ENCODE results near the gene REPS1. TPM values are rescaled to one million over a fixed set of nuclear protein-coding genes. Genes with fewer than 3 reads are reported as not detected.

The REPS1 gene
- total and polyA plus RNA-seq, 2 of the 13 experiments (the other 11 are each of a cell fraction or from before 2014, with no cell fraction given), result 36.4 to 38.3 TPM

- Histone ChIP-seq H4K20me1 (ENCODE audit: insufficient read depth, low read length) (no peaks in the 10 kb centered on the region), H3K27ac (ENCODE audit: extremely low read length, insufficient read depth, low read length) (no peak overlapping the region), H3K9me3 (ENCODE audit: low read length) (no peaks in the 10 kb centered on the region), H3K4me3 (replicated peaks in 1 of 3; ENCODE audit: insufficient read depth in 1 of 3, low read depth in 2 of 3, low read length in 3 of 3) (no peak overlapping the region), H3K9ac (ENCODE audit: insufficient read depth, low read depth, low read length) (no peak overlapping the region), H3K4me1 (ENCODE audit: insufficient read depth, low read length) (no peaks in the 10 kb centered on the region), H3K4me2 (ENCODE audit: low read depth, low read length) (no peak overlapping the region), H3K36me3 (replicated peaks in 1 of 2; ENCODE audit: control insufficient read depth in 1 of 2, insufficient read depth in 2 of 2, low read length in 2 of 2) (no peaks in the 10 kb centered on the region), H3K79me2 (ENCODE audit: insufficient read depth, low read length) (no peaks in the 10 kb centered on the region), H3K27me3 (ENCODE audit: control insufficient read depth in 1 of 2, insufficient read depth in 2 of 2, low read length in 2 of 2) (peaks cover 0 to 13% of the 10 kb centered on the region in 2 experiments; a peak in 1 of 5 replicates), H2AFZ (ENCODE audit: low read length) (no peak overlapping the region)
- WGBS (ENCODE audit: low lambda C conversion rate), result 32% methylated on average over 10 of the region's 10 CpGs
- in situ Hi-C loops (cut with HindIII; ENCODE audit: extremely low pct_ligation_motif_present, low pct_unique_long_range_greater_than_20kb), result no loop called here
- DNase-seq (ENCODE audit: low spot score), result no peak
- CTCF ChIA-PET (ENCODE audit: low intra/inter-chr PET ratio, low total read pairs), result no interaction called here
- intact Hi-C loops (cut with micrococcal nuclease; ENCODE audit: unreplicated experiment), result no loop called here
- no TSS peak for BruUV-seq (replicated peaks)
- POLR2A ChIA-PET, result no interaction called here
- no peak for ATAC-seq
- no peak for FAIRE-seq
- TF ChIP-seq CENPBD1 (CRISPR knock-in tag; IDR thresholded peaks at IDR 0.05; ENCODE audit: borderline replicate concordance, low read depth) (no peak), ZNF816 (CRISPR knock-in tag; IDR thresholded peaks at IDR 0.05; ENCODE audit: borderline replicate concordance) (no peak), PAXIP1 (CRISPR knock-in tag; conservative IDR thresholded peaks at IDR 0.05) (no peak), ZNF251 (CRISPR knock-in tag; IDR thresholded peaks at IDR 0.05) (no peak), MLX (CRISPR knock-in tag; IDR thresholded peaks at IDR 0.05) (no peak), ZMYM3 (CRISPR knock-in tag; IDR thresholded peaks at IDR 0.05) (no peak), IKZF4 (CRISPR knock-in tag; IDR thresholded peaks at IDR 0.05; ENCODE audit: borderline replicate concordance, low read depth, not compliant biosample characterization) (no peak), DNMT1 (CRISPR knock-in tag; IDR thresholded peaks at IDR 0.05) (no peak), ZNF746 (CRISPR knock-in tag; IDR thresholded peaks at IDR 0.05) (no peak), ZNF468 (CRISPR knock-in tag; IDR thresholded peaks at IDR 0.05) (no peak), EEA1 (CRISPR knock-in tag; IDR thresholded peaks at IDR 0.05; ENCODE audit: borderline replicate concordance) (no peak), HINFP (CRISPR knock-in tag; IDR thresholded peaks at IDR 0.05; ENCODE audit: low read depth) (no peak), NR3C1 (CRISPR knock-in tag; IDR thresholded peaks at IDR 0.05) (no peak)
- TF ChIP-seq, protein P1, sequence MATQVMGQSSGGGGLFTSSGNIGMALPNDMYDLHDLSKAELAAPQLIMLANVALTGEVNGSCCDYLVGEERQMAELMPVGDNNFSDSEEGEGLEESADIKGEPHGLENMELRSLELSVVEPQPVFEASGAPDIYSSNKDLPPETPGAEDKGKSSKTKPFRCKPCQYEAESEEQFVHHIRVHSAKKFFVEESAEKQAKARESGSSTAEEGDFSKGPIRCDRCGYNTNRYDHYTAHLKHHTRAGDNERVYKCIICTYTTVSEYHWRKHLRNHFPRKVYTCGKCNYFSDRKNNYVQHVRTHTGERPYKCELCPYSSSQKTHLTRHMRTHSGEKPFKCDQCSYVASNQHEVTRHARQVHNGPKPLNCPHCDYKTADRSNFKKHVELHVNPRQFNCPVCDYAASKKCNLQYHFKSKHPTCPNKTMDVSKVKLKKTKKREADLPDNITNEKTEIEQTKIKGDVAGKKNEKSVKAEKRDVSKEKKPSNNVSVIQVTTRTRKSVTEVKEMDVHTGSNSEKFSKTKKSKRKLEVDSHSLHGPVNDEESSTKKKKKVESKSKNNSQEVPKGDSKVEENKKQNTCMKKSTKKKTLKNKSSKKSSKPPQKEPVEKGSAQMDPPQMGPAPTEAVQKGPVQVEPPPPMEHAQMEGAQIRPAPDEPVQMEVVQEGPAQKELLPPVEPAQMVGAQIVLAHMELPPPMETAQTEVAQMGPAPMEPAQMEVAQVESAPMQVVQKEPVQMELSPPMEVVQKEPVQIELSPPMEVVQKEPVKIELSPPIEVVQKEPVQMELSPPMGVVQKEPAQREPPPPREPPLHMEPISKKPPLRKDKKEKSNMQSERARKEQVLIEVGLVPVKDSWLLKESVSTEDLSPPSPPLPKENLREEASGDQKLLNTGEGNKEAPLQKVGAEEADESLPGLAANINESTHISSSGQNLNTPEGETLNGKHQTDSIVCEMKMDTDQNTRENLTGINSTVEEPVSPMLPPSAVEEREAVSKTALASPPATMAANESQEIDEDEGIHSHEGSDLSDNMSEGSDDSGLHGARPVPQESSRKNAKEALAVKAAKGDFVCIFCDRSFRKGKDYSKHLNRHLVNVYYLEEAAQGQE (IDR thresholded peaks at IDR 0.05; ENCODE audit: borderline replicate concordance in 1 of 2, low read depth in 1 of 2, low read length in 2 of 2), result no peak
Measured at GRCh38 chr6:138857775-138858174, 130.3 kb downstream of the REPS1 start.
